Fibroblast of skin of abdomen (primary cell): Measurements from ENCODE around the gene TFEB.

Experiments
- DNase-seq: peaks from one replicate; pipeline ENCODE4 v3.0.0-alpha.2; 2013

The TFEB gene

DNA sequence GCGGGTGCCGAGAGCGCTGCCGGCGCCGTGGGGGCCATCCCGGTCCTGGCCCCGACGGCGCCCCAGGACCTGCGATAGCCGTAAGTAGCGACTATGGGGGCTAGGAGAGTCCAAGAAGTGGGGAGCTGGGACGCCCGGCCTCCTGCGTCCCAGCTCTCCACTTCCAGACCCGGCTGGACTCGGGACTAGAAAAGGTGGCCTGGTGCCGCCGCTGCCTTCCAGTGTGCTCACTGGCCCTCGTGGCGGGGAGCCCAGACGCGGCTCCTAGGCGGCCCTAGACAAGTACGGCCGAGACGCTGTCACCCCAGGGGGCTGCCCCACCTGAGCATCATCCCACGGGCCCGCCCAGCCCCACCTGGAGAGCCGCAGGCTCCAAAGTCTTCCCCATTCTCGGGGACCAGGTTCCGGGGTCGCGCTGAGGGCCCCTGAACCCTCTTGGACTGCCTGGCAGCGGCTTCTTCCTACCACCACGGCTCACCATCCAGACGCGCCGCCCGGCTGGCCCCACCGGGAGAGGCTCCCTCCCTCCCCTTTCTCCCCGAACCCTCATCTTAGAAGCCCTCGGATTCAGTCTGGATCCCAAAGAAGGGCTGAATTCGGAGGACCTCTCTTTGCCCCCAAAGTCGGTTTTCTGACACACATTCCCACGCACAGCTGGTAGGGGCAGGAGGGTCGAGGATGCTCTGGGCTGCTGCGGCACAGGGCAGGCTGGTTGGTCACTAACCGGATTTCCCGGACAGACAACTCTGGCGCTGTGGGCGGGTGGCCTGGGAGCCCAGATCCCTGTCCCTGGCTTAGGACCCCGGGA lies 98.0 kb downstream of the TFEB start:
- no peak for DNase-seq

DNA sequence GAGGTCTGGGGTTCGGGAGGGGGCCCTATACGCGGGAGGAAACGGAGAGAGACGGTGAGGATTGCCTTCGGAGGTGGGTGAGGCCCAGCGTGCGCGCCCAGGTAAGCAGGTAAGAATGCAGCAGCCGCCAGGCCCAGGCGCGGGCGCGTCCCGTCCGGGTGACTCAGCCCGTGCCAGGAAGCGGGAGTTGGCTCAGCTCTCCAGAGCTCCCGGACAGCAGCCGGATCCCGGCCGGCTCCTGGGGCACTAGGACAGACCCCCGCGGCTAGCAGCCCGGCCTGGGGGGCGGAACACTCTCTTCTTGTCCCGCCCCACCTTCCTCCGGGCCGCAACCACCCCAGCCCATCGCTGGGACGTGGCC lies 98.6 kb downstream of the TFEB start:
- DNase-seq = no peak

DNA sequence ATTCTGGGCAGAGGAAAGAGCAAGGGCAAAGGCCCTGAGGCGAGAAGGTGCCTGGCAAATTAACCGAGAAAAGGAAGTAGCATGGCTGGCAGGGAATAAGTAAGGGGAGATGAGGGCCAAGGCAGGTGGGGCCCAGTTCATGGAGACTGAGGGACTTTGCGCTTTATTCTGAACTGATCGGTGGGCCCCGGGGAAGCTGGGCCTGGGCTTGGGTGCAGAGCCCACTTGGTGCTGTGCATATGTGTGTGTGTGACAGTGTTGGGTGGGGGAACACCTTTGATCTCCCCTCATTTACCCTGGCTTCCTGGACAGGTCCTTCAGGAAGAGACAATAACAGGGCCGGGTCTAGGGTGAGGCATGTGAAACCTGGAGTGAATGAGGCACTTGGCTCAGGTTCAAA lies 100.0 kb downstream of the TFEB start:
- DNase-seq = no peak

- DNase-seq = peak; percentile 73
These were observed 100.8 kb downstream of the TFEB start for GRCh38 chr6:41634657-41635056.
